T-helper 1 cell treated with Interleukin-12 subunit alpha and Interleukin-12 subunit beta and Interleukin-4 antibody, amounts not matched to agents 30 μg/mL and 1 μg/mL, for 36 hours (primary cell): ENCODE results near the gene ZFAND3.
A peak's percentile ranks its signal among the peaks of the same experiment; 100 is the strongest.

Experiments used
- H3K27ac Mint-ChIP-seq: one replicate; pipeline ENCODE4 v1.8.0; 2021; ENCODE audit warnings: mild to moderate bottlenecking, mixed read lengths
- H3K27me3 Mint-ChIP-seq: one replicate; pipeline ENCODE4 v1.8.0; 2021; ENCODE audit warnings: low read depth, mixed read lengths
- H3K36me3 Mint-ChIP-seq: one replicate; pipeline ENCODE4 v1.8.0; 2021; ENCODE audit warnings: low read depth, mixed read lengths
- H3K4me1 Mint-ChIP-seq: one replicate; pipeline ENCODE4 v1.8.0; 2021; ENCODE audit warnings: low read depth, mixed read lengths
- H3K4me3 Mint-ChIP-seq: one replicate; pipeline ENCODE4 v1.8.0; 2021; ENCODE audit warnings: mild to moderate bottlenecking, moderate library complexity, mixed read lengths
- H3K9me3 Mint-ChIP-seq: one replicate; pipeline ENCODE4 v1.8.0; 2021; ENCODE audit warnings: mixed read lengths

ZFAND3 gene

DNA sequence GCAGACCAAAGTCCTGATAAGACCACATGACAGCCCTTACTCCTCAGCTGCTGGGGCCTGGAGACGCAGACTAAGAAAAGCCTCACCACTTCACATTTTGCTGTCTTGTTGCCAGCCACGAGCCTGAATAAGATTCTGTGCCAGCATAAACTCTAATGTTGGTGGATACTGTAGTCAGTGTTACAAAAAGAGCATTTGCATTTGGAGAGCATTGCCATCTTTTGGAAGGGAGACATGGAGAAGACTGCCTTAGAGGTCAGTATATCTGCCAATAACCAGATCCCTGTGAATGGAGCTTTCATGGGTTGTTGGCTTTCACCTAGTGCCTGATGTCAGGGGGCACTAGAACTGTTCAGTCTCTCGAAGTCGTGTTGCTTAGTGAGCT, 315.2 kb downstream of the ZFAND3 start:
- no peak overlapping the region for H3K27ac Mint-ChIP-seq
- H3K4me1 Mint-ChIP-seq = peaks cover 17% of the 10 kb centered on the region
- H3K27me3 Mint-ChIP-seq = no peaks in the 10 kb centered on the region

GRCh38 chr6:38136547-38136946, 317.0 kb downstream of the ZFAND3 start:
- no peak overlapping the region for H3K27ac Mint-ChIP-seq
- H3K36me3 Mint-ChIP-seq = no peaks in the 10 kb centered on the region
- H3K4me3 Mint-ChIP-seq = no peak overlapping the region
- no peaks in the 10 kb centered on the region for H3K9me3 Mint-ChIP-seq
- H3K27me3 Mint-ChIP-seq = no peaks in the 10 kb centered on the region
- peaks cover 5% of the 10 kb centered on the region for H3K4me1 Mint-ChIP-seq

More for the DNA sequence above, 315.2 kb downstream of the ZFAND3 start:
- Mint-ChIP-seq H3K4me3 (no peak overlapping the region), H3K9me3 (no peaks in the 10 kb centered on the region), H3K36me3 (peaks cover 8% of the 10 kb centered on the region)

GRCh38 chr6:38137608-38138265, 318.2 kb downstream of the ZFAND3 start:
- no peak overlapping the region for H3K4me3 Mint-ChIP-seq
- H3K9me3 Mint-ChIP-seq = no peaks in the 10 kb centered on the region
- H3K4me1 Mint-ChIP-seq = peaks cover 4% of the 10 kb centered on the region
- H3K27ac Mint-ChIP-seq = no peak overlapping the region
- H3K27me3 Mint-ChIP-seq = no peaks in the 10 kb centered on the region
- no peaks in the 10 kb centered on the region for H3K36me3 Mint-ChIP-seq

- H3K4me1 Mint-ChIP-seq = no peaks in the 10 kb centered on the region
- no peaks in the 10 kb centered on the region for H3K9me3 Mint-ChIP-seq
- H3K27ac Mint-ChIP-seq = no peak overlapping the region
- H3K4me3 Mint-ChIP-seq = no peak overlapping the region
- no peaks in the 10 kb centered on the region for H3K36me3 Mint-ChIP-seq
- no peaks in the 10 kb centered on the region for H3K27me3 Mint-ChIP-seq
These were observed 318.8 kb downstream of the ZFAND3 start for GRCh38 chr6:38138374-38138773.

DNA sequence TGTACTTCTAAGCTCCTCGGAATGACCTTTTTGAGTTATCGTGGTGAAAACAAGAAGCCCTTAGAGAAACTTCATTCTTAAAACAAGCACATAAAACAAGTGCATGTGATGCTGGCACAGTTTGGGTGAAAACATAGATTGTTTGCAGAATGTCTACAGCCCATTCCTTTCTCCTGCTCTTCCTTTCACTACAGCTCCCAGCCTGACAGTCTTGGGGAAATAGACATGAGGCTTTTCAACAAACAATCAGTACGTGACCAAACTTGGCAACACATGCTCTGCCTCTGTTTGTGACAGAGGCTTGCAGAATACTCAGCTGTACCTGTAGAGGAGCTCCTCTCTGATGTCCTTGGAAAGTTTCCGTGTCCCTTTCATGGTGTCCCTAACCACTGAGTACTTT, 321.6 kb downstream of the ZFAND3 start:
- H3K4me1 Mint-ChIP-seq = peaks cover 2% of the 10 kb centered on the region
- H3K9me3 Mint-ChIP-seq = no peaks in the 10 kb centered on the region
- H3K27me3 Mint-ChIP-seq = no peaks in the 10 kb centered on the region
- H3K4me3 Mint-ChIP-seq = no peak overlapping the region
- no peak overlapping the region for H3K27ac Mint-ChIP-seq
- no peaks in the 10 kb centered on the region for H3K36me3 Mint-ChIP-seq

DNA sequence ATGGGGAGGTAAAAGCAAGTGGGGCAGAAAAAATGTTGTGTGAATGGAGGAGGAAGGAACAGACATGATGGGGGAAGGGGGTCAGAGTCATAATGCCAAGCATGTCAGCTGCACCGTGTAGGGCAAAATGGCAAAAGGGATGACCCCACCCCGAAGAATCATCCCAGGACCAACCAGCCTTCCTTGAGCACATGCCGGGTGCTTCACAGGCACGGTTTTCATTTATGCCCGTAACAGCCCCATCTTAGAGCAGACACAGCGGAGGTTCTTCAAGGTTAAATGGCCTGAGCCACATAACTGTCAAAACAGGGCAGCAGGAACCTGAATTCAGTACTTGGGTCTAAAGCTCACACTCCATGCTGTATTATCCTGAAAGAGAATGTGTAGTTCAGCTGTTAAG, 322.2 kb downstream of the ZFAND3 start:
- H3K4me3 Mint-ChIP-seq = no peak overlapping the region
- no peaks in the 10 kb centered on the region for H3K9me3 Mint-ChIP-seq
- peaks cover 2% of the 10 kb centered on the region for H3K4me1 Mint-ChIP-seq
- no peak overlapping the region for H3K27ac Mint-ChIP-seq
- no peaks in the 10 kb centered on the region for H3K36me3 Mint-ChIP-seq
- H3K27me3 Mint-ChIP-seq = no peaks in the 10 kb centered on the region

DNA sequence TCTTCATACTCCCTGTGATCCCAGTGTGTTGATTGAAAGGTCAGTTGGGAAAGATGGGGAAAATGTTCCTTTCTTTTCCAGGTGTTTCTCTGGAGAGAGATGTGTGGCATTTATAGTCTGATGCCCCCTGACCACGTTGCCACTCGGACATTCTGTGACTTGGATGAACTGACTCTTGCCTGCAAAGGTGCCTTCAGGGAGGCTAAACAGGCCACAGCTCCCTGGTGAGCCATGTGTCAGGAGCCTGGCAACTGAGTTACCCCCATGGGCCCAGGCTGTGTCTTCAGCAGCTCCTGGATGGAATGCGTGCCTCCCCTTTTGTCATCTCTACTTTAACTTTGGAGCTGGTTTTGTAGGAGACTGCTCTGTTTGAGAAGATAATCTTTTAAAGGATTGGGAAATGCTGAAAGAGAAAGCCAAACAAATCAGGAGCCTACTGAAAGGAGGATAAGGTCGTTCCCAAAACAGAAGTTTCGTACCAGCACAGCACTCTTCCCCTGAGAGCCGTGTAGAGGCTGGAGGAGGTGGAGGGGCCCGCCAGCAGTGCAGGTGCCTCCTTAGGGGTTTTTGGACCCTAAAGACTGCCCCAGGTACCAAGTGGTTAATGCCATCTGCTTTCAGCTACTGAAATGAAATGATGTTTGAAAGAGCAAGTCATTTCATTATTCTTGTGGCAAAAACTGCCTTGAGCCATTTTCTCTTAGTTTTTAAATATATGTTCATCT, 322.8 kb downstream of the ZFAND3 start:
- Mint-ChIP-seq H3K4me1 (peaks cover 3% of the 10 kb centered on the region), H3K27ac (no peak overlapping the region), H3K36me3 (no peaks in the 10 kb centered on the region), H3K9me3 (no peaks in the 10 kb centered on the region), H3K27me3 (no peaks in the 10 kb centered on the region), H3K4me3 (no peak overlapping the region)

DNA sequence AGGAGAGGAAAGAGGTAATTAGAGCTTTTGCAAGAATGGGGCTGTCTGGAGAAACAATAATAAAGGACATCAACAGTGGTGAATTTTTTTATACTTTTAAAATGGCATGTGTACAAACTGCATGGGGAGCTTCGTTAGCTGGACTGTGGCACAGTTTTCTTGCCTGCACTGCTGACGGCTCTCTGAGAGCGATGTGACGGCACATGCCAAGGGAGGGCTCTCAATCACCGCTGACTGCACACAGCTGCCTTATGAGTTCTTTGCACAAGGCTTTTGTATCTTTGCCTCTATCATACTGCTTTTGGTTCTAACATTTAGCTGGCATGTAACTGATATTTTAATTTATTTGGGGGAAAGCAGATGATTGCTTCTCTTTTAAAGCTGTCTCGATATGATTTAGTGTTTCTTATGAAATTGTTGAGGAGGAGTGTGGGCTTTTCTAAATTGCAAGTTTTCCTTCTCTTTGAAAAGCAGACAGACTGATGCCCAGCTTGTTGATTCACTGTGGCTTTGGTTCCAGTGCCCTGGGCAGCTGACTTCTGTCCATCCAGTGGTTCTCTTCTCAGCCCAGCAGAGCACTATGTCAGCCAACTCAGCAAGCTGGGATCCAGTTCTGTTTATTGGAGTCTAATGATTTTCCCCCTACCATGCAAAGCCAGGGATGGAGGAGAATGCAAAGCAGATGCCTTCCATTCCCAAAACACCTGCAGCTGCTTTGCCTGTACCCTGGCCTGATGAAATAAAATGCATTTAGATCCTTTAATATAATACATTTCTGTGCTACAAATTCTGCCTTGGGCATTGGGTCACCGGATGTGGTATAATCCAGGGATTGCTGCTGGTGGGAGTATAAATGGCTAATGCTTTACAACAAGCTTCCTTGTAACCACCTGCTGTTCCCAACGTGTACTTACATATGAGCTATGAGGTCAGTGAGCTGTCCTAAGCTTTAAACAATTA, 323.9 kb downstream of the ZFAND3 start:
- H3K27ac Mint-ChIP-seq = no peak overlapping the region
- peaks cover 11% of the 10 kb centered on the region for H3K4me1 Mint-ChIP-seq
- no peak overlapping the region for H3K4me3 Mint-ChIP-seq
- H3K36me3 Mint-ChIP-seq = peaks cover under 1% of the 10 kb centered on the region
- no peaks in the 10 kb centered on the region for H3K9me3 Mint-ChIP-seq
- no peaks in the 10 kb centered on the region for H3K27me3 Mint-ChIP-seq

GRCh38 chr6:38144365-38144945, 324.9 kb downstream of the ZFAND3 start:
- Mint-ChIP-seq H3K4me1 (peaks cover 13% of the 10 kb centered on the region), H3K36me3 (peaks cover 3% of the 10 kb centered on the region), H3K9me3 (no peaks in the 10 kb centered on the region), H3K4me3 (no peak overlapping the region), H3K27me3 (no peaks in the 10 kb centered on the region), H3K27ac (no peak overlapping the region)

DNA sequence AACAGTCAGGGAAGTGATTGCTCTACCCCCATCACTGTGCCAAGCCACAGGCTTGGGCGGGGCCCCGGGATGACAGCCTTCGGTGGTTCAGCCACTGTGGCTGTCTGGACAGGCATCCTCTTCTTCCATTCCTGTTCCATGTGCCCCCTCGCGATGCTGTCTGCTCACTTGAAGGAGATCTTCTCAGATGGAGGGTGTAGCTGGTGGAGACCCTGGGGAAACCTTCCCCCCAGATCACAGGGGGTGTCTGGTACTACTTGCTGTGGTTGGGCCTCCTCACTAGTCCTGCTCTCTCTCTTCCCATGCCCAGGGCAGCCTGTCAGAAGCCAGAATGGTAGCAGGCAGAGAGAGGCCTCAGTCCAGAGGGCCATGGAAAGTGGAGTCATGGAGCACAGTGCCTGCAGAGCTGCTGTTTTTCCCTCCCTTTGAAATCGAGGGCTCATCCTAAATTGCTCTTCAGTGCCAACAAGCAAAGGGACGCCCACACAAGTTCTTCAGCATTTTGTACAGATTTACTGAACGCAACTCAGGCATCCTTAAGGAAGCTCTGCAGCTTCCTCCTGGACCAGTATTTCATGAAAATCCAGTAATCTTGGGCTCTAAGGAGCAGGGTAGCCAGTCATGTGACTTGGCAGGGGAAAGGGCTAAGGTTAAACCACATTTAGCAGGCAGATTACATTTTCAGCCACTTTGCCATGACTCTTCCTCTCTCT, 326.6 kb downstream of the ZFAND3 start:
- no peaks in the 10 kb centered on the region for H3K27me3 Mint-ChIP-seq
- H3K27ac Mint-ChIP-seq = no peak overlapping the region

GRCh38 chr6:38146734-38147027, 327.2 kb downstream of the ZFAND3 start:
- H3K4me3 Mint-ChIP-seq = no peak overlapping the region

More for the DNA sequence above, 326.6 kb downstream of the ZFAND3 start:
- no peak overlapping the region for H3K4me3 Mint-ChIP-seq
- peaks cover 13% of the 10 kb centered on the region for H3K4me1 Mint-ChIP-seq
- no peaks in the 10 kb centered on the region for H3K9me3 Mint-ChIP-seq
- peaks cover 3% of the 10 kb centered on the region for H3K36me3 Mint-ChIP-seq

DNA sequence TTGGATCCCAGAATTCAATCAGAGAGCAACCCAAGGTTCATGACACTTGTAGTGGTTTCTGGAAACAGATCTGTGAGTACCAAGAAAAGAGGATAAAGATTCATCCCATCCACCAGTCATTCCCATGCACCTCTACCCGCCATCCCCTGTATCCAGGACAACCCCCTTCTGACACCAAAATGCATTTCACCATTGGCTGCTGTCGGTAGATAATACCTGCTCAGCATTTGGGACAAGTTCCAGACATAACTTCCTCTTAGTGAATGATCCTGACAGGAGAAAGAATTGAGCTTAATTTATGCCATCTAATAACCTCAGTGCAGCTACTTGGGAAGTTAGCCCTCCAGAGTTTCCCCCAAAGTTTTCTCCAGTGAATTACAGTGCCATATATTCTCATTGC, 329.1 kb downstream of the ZFAND3 start:
- Mint-ChIP-seq H3K27me3 (no peaks in the 10 kb centered on the region), H3K4me3 (no peak overlapping the region), H3K9me3 (no peaks in the 10 kb centered on the region), H3K4me1 (peaks cover 13% of the 10 kb centered on the region), H3K27ac (no peak overlapping the region), H3K36me3 (peaks cover 3% of the 10 kb centered on the region)

More at GRCh38 chr6:38146734-38147027, 327.2 kb downstream of the ZFAND3 start:
- Mint-ChIP-seq H3K27ac (no peak overlapping the region), H3K4me1 (peaks cover 13% of the 10 kb centered on the region), H3K9me3 (no peaks in the 10 kb centered on the region), H3K27me3 (no peaks in the 10 kb centered on the region), H3K36me3 (peaks cover 3% of the 10 kb centered on the region)

GRCh38 chr6:38149531-38149930, 330.0 kb downstream of the ZFAND3 start:
- Mint-ChIP-seq H3K27ac (peak overlapping the region; percentile 15), H3K4me1 (peaks cover 13% of the 10 kb centered on the region), H3K27me3 (no peaks in the 10 kb centered on the region), H3K4me3 (no peak overlapping the region), H3K9me3 (no peaks in the 10 kb centered on the region), H3K36me3 (peaks cover 3% of the 10 kb centered on the region)

DNA sequence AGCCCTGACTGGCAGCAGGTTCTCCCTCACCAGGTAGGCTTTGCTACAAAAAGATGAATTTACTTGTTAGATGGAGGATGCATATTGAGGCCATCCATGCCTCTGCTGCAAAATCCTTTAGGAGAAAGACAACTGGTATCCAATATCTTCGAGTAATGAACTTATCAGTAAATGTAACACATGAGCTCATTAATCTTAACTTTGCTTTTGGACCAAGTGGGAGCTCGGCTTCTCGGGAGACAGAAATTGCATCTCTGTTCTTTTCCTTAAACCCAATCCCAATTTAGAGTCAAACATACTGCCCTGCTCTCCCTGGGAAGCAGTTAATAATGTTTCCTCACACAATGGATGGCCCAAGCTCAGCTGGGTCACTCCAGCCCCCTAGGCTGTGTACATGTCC, 330.5 kb downstream of the ZFAND3 start:
- Mint-ChIP-seq H3K9me3 (no peaks in the 10 kb centered on the region), H3K36me3 (peaks cover 3% of the 10 kb centered on the region), H3K27me3 (no peaks in the 10 kb centered on the region), H3K4me1 (peaks cover 13% of the 10 kb centered on the region), H3K4me3 (no peak overlapping the region), H3K27ac (no peak overlapping the region)
